ENCODE results near the gene MYO15A.
A peak's percentile ranks its signal among the peaks of the same experiment; 100 is the strongest.

The MYO15A gene

GRCh38 chr17:18224053-18224386 lies 115.5 kb downstream of the MYO15A start:
- Histone ChIP-seq H3K4me1 (ENCODE audit: control insufficient read depth in 5 of 5, insufficient read depth in 5 of 5, low read length in 5 of 5) (peaks cover 4 to 55% (median 44%) of the 10 kb centered on the region in 5 donors), H3K27me3 (ENCODE audit: control insufficient read depth in 5 of 5, insufficient read depth in 4 of 5, low read length in 5 of 5) (no peaks in the 10 kb centered on the region), H3K4me3 (ENCODE audit: low read depth in 1 of 5, low read length in 5 of 5) (no peak overlapping the region), H3K9me3 (ENCODE audit: control insufficient read depth in 5 of 5, low read length in 5 of 5) (no peaks in the 10 kb centered on the region), H3K9ac (ENCODE audit: low read length in 5 of 5) (peak overlapping the region in 1 of 5 donors; percentile 62), H3K36me3 (ENCODE audit: control insufficient read depth in 5 of 5, insufficient read depth in 5 of 5, low read length in 5 of 5) (no peaks in the 10 kb centered on the region), H3K27ac (ENCODE audit: low read depth, low read length) (no peak overlapping the region)

GRCh38 chr17:18224387-18225120 lies 116.0 kb downstream of the MYO15A start:
- Histone ChIP-seq H3K27me3 (ENCODE audit: control insufficient read depth in 5 of 5, insufficient read depth in 4 of 5, low read length in 5 of 5) (no peaks in the 10 kb centered on the region), H3K36me3 (ENCODE audit: control insufficient read depth in 5 of 5, insufficient read depth in 5 of 5, low read length in 5 of 5) (no peaks in the 10 kb centered on the region), H3K27ac (ENCODE audit: low read depth, low read length) (peak overlapping the region; percentile 50), H3K4me3 (ENCODE audit: low read depth in 1 of 5, low read length in 5 of 5) (peak overlapping the region; percentile 57 to 87 (median 65)), H3K9ac (ENCODE audit: low read length in 5 of 5) (peak overlapping the region in 3 of 5 donors; percentile 59 to 64 (median 62)), H3K4me1 (ENCODE audit: control insufficient read depth in 5 of 5, insufficient read depth in 5 of 5, low read length in 5 of 5) (peaks cover 0 to 50% (median 39%) of the 10 kb centered on the region in 5 donors), H3K9me3 (ENCODE audit: control insufficient read depth in 5 of 5, low read length in 5 of 5) (no peaks in the 10 kb centered on the region)

GRCh38 chr17:18225121-18225641 lies 116.6 kb downstream of the MYO15A start, which contains the start of gene LLGL1:
Gene LLGL1 (plus strand): TSS chr17:18225635. CDS start chr17:18225683, 48 bp downstream.
- Histone ChIP-seq H3K9me3 (ENCODE audit: control insufficient read depth in 5 of 5, low read length in 5 of 5) (no peaks in the 10 kb centered on the region), H3K27ac (ENCODE audit: low read depth, low read length) (peak within 1 kb of the TSS; percentile 50), H3K27me3 (ENCODE audit: control insufficient read depth in 5 of 5, insufficient read depth in 4 of 5, low read length in 5 of 5) (no peaks in the 10 kb centered on the region), H3K36me3 (ENCODE audit: control insufficient read depth in 5 of 5, insufficient read depth in 5 of 5, low read length in 5 of 5) (no peaks in the 10 kb centered on the region), H3K4me1 (ENCODE audit: control insufficient read depth in 5 of 5, insufficient read depth in 5 of 5, low read length in 5 of 5) (peaks cover 0 to 47% (median 39%) of the 10 kb centered on the region in 5 donors), H3K9ac (ENCODE audit: low read length in 5 of 5) (peak within 1 kb of the TSS in 4 of 5 donors; percentile 78 to 94 (median 90)), H3K4me3 (ENCODE audit: low read depth in 1 of 5, low read length in 5 of 5) (peak within 1 kb of the TSS; percentile 77 to 87 (median 85))

DNA sequence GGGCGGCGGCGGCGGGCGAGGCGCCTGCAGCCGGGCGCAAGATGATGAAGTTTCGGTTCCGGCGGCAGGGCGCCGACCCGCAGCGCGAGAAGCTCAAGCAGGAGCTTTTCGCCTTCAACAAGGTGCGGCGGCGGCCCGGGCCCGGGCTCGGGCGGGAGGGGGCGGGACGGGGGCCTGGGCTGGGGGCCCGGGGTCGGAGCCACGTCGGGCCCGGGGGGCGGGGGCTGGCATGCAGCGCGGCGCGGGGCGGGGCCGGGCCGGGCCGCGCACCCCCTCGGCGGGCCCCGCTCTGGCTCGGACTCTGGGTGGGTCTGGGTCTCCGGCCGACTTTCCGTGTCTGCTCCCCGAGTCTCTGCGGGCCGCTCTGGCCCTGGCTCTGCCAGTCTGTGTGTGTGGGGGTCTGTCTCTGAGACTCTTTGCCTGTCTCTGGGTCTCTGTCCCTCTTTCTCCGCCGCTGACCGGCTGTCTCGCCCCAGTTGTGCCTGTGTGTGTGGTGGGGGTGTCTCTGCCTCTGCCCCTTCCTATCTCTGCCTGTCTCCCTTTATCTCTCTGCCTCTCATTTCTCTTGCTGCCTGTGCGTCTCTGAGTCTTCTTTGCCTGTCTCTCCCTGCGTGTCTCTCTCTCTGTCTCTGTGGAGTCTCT lies 117.2 kb downstream of the MYO15A start:
- no peaks in the 10 kb centered on the region for H3K9me3 ChIP-seq (ENCODE audit: control insufficient read depth in 5 of 5, low read length in 5 of 5)
- H3K4me3 ChIP-seq (ENCODE audit: low read depth in 1 of 5, low read length in 5 of 5) = peak overlapping the region; percentile 77 to 87 (median 85)
- H3K27ac ChIP-seq (ENCODE audit: low read depth, low read length) = no peak overlapping the region
- H3K36me3 ChIP-seq (ENCODE audit: control insufficient read depth in 5 of 5, insufficient read depth in 5 of 5, low read length in 5 of 5) = no peaks in the 10 kb centered on the region
- H3K4me1 ChIP-seq (ENCODE audit: control insufficient read depth in 5 of 5, insufficient read depth in 5 of 5, low read length in 5 of 5) = peaks cover 0 to 43% (median 36%) of the 10 kb centered on the region in 5 donors
- no peaks in the 10 kb centered on the region for H3K27me3 ChIP-seq (ENCODE audit: control insufficient read depth in 5 of 5, insufficient read depth in 4 of 5, low read length in 5 of 5)
- peak overlapping the region in 4 of 5 donors; percentile 78 to 94 (median 90) for H3K9ac ChIP-seq (ENCODE audit: low read length in 5 of 5)

GRCh38 chr17:18226284-18226945 lies 117.9 kb downstream of the MYO15A start:
- Histone ChIP-seq H3K27me3 (ENCODE audit: control insufficient read depth in 5 of 5, insufficient read depth in 4 of 5, low read length in 5 of 5) (no peaks in the 10 kb centered on the region), H3K27ac (ENCODE audit: low read depth, low read length) (no peak overlapping the region), H3K4me1 (ENCODE audit: control insufficient read depth in 5 of 5, insufficient read depth in 5 of 5, low read length in 5 of 5) (peaks cover 0 to 37% (median 30%) of the 10 kb centered on the region in 5 donors), H3K36me3 (ENCODE audit: control insufficient read depth in 5 of 5, insufficient read depth in 5 of 5, low read length in 5 of 5) (no peaks in the 10 kb centered on the region), H3K4me3 (ENCODE audit: low read depth in 1 of 5, low read length in 5 of 5) (peak overlapping the region; percentile 77 to 87 (median 85)), H3K9ac (ENCODE audit: low read length in 5 of 5) (peak overlapping the region in 4 of 5 donors; percentile 78 to 94 (median 90)), H3K9me3 (ENCODE audit: control insufficient read depth in 5 of 5, low read length in 5 of 5) (no peaks in the 10 kb centered on the region)

DNA sequence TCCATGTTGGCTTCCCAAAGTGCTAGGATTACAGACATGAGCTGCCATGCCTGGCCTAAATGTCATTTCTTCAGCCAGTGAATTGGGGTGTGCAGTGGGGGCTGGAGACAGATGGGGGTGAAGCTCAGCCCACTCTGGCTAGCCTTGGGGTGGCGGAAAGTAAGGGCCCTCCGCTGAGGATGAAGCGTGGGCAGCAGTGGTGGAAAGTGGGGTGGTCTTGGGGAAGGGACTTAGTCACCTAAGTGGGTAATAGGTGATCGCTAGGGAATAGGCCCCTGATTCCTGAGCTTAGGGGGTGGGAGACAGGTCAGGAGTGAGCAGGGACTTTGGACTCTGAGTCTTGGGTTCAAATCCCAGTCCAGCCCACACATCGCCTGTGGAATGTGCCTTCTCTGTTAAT lies 119.1 kb downstream of the MYO15A start:
- Histone ChIP-seq H3K9me3 (ENCODE audit: control insufficient read depth in 5 of 5, low read length in 5 of 5) (no peaks in the 10 kb centered on the region), H3K27ac (ENCODE audit: low read depth, low read length) (no peak overlapping the region), H3K4me1 (ENCODE audit: control insufficient read depth in 5 of 5, insufficient read depth in 5 of 5, low read length in 5 of 5) (peaks cover 0 to 33% (median 26%) of the 10 kb centered on the region in 5 donors), H3K27me3 (ENCODE audit: control insufficient read depth in 5 of 5, insufficient read depth in 4 of 5, low read length in 5 of 5) (no peaks in the 10 kb centered on the region), H3K9ac (ENCODE audit: low read length in 5 of 5) (no peak overlapping the region), H3K36me3 (ENCODE audit: control insufficient read depth in 5 of 5, insufficient read depth in 5 of 5, low read length in 5 of 5) (peaks cover 0 to 9% (median 7%) of the 10 kb centered on the region in 5 donors), H3K4me3 (ENCODE audit: low read depth in 1 of 5, low read length in 5 of 5) (no peak overlapping the region)

DNA sequence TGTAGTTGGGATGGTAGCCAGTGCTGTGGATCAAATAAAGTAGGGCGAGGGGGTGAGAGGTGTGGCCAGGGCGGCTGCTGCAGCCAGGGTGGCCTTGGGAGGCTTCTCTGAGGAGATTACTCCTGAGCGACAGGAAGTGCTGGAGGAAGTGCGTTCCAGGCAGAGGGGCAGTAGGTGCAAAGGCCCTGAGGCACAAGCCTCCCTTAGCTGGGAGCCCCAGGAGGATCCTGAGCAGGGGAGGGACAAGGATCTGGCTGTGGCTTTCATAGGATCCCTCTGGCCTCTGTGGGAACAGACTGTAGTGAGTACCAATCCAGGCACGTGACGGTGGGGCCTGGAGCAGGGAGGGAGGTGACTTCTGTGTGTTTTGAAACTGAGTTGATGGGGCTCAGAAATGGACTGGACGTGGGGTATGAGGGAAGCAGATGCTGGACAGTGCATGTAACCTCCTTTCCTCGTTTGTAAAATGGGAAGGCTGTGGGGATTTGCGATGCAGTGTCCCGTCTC lies 119.7 kb downstream of the MYO15A start:
- H3K4me1 ChIP-seq (ENCODE audit: control insufficient read depth in 5 of 5, insufficient read depth in 5 of 5, low read length in 5 of 5) = peaks cover 0 to 33% (median 26%) of the 10 kb centered on the region in 5 donors
- H3K9ac ChIP-seq (ENCODE audit: low read length in 5 of 5) = no peak overlapping the region
- H3K27me3 ChIP-seq (ENCODE audit: control insufficient read depth in 5 of 5, insufficient read depth in 4 of 5, low read length in 5 of 5) = no peaks in the 10 kb centered on the region
- no peaks in the 10 kb centered on the region for H3K9me3 ChIP-seq (ENCODE audit: control insufficient read depth in 5 of 5, low read length in 5 of 5)
- no peak overlapping the region for H3K4me3 ChIP-seq (ENCODE audit: low read depth in 1 of 5, low read length in 5 of 5)
- H3K36me3 ChIP-seq (ENCODE audit: control insufficient read depth in 5 of 5, insufficient read depth in 5 of 5, low read length in 5 of 5) = peaks cover 0 to 15% (median 12%) of the 10 kb centered on the region in 5 donors
- H3K27ac ChIP-seq (ENCODE audit: low read depth, low read length) = no peak overlapping the region

GRCh38 chr17:18229254-18229653 lies 120.7 kb downstream of the MYO15A start:
- H3K9ac ChIP-seq (ENCODE audit: low read length in 5 of 5) = no peak overlapping the region
- no peak overlapping the region for H3K27ac ChIP-seq (ENCODE audit: low read depth, low read length)
- peaks cover 0 to 30% (median 23%) of the 10 kb centered on the region in 5 donors for H3K4me1 ChIP-seq (ENCODE audit: control insufficient read depth in 5 of 5, insufficient read depth in 5 of 5, low read length in 5 of 5)
- no peak overlapping the region for H3K4me3 ChIP-seq (ENCODE audit: low read depth in 1 of 5, low read length in 5 of 5)
- H3K9me3 ChIP-seq (ENCODE audit: control insufficient read depth in 5 of 5, low read length in 5 of 5) = no peaks in the 10 kb centered on the region
- H3K27me3 ChIP-seq (ENCODE audit: control insufficient read depth in 5 of 5, insufficient read depth in 4 of 5, low read length in 5 of 5) = no peaks in the 10 kb centered on the region
- H3K36me3 ChIP-seq (ENCODE audit: control insufficient read depth in 5 of 5, insufficient read depth in 5 of 5, low read length in 5 of 5) = peaks cover 0 to 25% (median 20%) of the 10 kb centered on the region in 5 donors
